Peyer's patch (tissue), 4 donors: ENCODE results near the gene ZNF273.

Experiments
- POLR2A ChIP-seq, 2 donors: fragments of 450-650 bp; IDR thresholded peaks; one replicate each; pipeline ENCODE4 v1.5.1; 2017; ENCODE audit warnings: antibody characterized with exemption in 2 of 2, mild to moderate bottlenecking in 2 of 2, moderate library complexity in 2 of 2
- TF ChIP-seq, protein P1 (sequence below), 6 experiments: fragments of 450-650 bp in 4 of 6; fragments of 200-600 bp in 2 of 6; sonication (generic) in 1 of 6; IDR thresholded peaks; one replicate each; pipeline ENCODE4 v1.5.1; 2017 to 2019; ENCODE audit warnings: antibody characterized with exemption in 6 of 6, mild to moderate bottlenecking in 3 of 6, moderate library complexity in 1 of 6

DNA sequence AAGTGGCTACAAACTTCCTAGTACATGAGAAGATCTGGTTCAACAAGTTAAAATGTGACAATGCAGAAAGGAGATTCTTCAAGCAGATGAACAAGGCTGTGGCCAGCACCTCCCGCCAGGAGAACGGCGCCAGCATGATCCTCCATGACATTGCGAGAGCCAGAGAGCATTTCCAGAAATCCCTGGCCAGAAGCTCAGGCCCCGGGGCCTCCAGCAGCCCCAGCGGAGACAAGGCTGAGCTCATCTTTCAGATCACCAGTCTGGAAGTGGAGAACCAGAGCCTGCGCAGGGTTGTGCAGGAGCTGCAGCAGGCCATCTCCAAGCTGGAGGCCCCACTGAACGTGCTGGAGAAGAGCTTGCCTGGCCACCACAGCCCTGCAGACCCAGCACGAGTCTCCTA lies 40.1 kb upstream of the ZNF273 start:
- TF ChIP-seq, protein P1, sequence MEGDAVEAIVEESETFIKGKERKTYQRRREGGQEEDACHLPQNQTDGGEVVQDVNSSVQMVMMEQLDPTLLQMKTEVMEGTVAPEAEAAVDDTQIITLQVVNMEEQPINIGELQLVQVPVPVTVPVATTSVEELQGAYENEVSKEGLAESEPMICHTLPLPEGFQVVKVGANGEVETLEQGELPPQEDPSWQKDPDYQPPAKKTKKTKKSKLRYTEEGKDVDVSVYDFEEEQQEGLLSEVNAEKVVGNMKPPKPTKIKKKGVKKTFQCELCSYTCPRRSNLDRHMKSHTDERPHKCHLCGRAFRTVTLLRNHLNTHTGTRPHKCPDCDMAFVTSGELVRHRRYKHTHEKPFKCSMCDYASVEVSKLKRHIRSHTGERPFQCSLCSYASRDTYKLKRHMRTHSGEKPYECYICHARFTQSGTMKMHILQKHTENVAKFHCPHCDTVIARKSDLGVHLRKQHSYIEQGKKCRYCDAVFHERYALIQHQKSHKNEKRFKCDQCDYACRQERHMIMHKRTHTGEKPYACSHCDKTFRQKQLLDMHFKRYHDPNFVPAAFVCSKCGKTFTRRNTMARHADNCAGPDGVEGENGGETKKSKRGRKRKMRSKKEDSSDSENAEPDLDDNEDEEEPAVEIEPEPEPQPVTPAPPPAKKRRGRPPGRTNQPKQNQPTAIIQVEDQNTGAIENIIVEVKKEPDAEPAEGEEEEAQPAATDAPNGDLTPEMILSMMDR (IDR thresholded peaks at IDR 0.05) = no peak
- TF ChIP-seq POLR2A (IDR thresholded peaks at IDR 0.05) = no peak
